Stimulated activated naive CD8-positive, alpha-beta T cell treated with anti-CD3 and anti-CD28 coated beads, Interleukin-15, amount 100 ng/mL, for 72 hours (primary cell): ENCODE results near the gene FN3KRP.

Experiments
- ATAC-seq: fragments of 150-1000 bp; cut with Tn5 transposase; 2 replicates; pipeline ENCODE4 v1.10.0; 2021; ENCODE audit warnings: mild to moderate bottlenecking, moderate library complexity
- DNase-seq, 2 donors: peaks; one replicate each; pipeline ENCODE4 v3.0.0; 2021 to 2022
- H3K27ac Mint-ChIP-seq, 2 donors: one replicate each; pipeline ENCODE4 v1.8.0; 2022; ENCODE audit warnings: mild to moderate bottlenecking in 2 of 2, mixed read lengths in 2 of 2, moderate library complexity in 2 of 2
- H3K27me3 Mint-ChIP-seq: one replicate; pipeline ENCODE4 v1.8.0; 2022; ENCODE audit warnings: mixed read lengths
- H3K4me1 Mint-ChIP-seq: one replicate; pipeline ENCODE4 v1.8.0; 2022; ENCODE audit warnings: mild to moderate bottlenecking, mixed read lengths
- H3K4me3 Mint-ChIP-seq, 2 donors: one replicate each; pipeline ENCODE4 v1.8.0; 2022; ENCODE audit warnings: mild to moderate bottlenecking in 2 of 2, mixed read lengths in 2 of 2, moderate library complexity in 1 of 2
- H3K9me3 Mint-ChIP-seq, 2 donors: one replicate each; pipeline ENCODE4 v1.8.0; 2022; ENCODE audit warnings: mixed read lengths in 2 of 2

The FN3KRP gene

GRCh38 chr17:82698065-82698973 lies 18.2 kb upstream of the FN3KRP start, which contains the start of gene RAB40B:
Gene RAB40B, minus strand, starts transcription at chr17:82698698. Its CDS starts 102 bp downstream, at chr17:82698596.
- H3K27ac Mint-ChIP-seq = peak within 1 kb of the TSS in 1 of 2 donors; percentile 59
- ATAC-seq (peak; percentile 98), DNase-seq (peak; percentile 99)
- H3K4me1 Mint-ChIP-seq = peaks cover 18% of the 10 kb centered on the region
- H3K27me3 Mint-ChIP-seq = peaks cover 12% of the 10 kb centered on the region
- peak within 1 kb of the TSS; percentile 78 to 88 for H3K4me3 Mint-ChIP-seq
- peaks cover 8 to 11% of the 10 kb centered on the region in 2 donors for H3K9me3 Mint-ChIP-seq

- peak overlapping the region in 1 of 2 donors; percentile 59 for H3K27ac Mint-ChIP-seq
Measured at GRCh38 chr17:82698974-82699442, 17.5 kb upstream of the FN3KRP start.

GRCh38 chr17:82699551-82699950 lies 17.0 kb upstream of the FN3KRP start:
- ATAC-seq (no peak), DNase-seq (no peak)
- H3K4me3 Mint-ChIP-seq = peak overlapping the region; percentile 78 to 88
- H3K27me3 Mint-ChIP-seq = peaks cover 12% of the 10 kb centered on the region
- no peak overlapping the region for H3K27ac Mint-ChIP-seq
- H3K9me3 Mint-ChIP-seq = peaks cover 4 to 6% of the 10 kb centered on the region in 2 donors
- H3K4me1 Mint-ChIP-seq = peaks cover 18% of the 10 kb centered on the region

More at GRCh38 chr17:82698974-82699442, 17.5 kb upstream of the FN3KRP start:
- H3K27me3 Mint-ChIP-seq = peaks cover 12% of the 10 kb centered on the region
- DNase-seq (no peak), ATAC-seq (no peak)
- peaks cover 18% of the 10 kb centered on the region for H3K4me1 Mint-ChIP-seq
- peaks cover 8 to 11% of the 10 kb centered on the region in 2 donors for H3K9me3 Mint-ChIP-seq
- peak overlapping the region; percentile 78 to 88 for H3K4me3 Mint-ChIP-seq

GRCh38 chr17:82702231-82702927 lies 14.1 kb upstream of the FN3KRP start:
- Mint-ChIP-seq H3K4me3 (no peak overlapping the region), H3K27ac (no peak overlapping the region), H3K4me1 (peaks cover 10% of the 10 kb centered on the region), H3K9me3 (no peaks in the 10 kb centered on the region), H3K27me3 (peaks cover 2% of the 10 kb centered on the region)
- DNase-seq = no peak
- ATAC-seq = no peak

GRCh38 chr17:82703036-82703745 lies 13.3 kb upstream of the FN3KRP start:
- no peak for DNase-seq
- Mint-ChIP-seq H3K4me3 (no peak overlapping the region), H3K27me3 (no peaks in the 10 kb centered on the region), H3K27ac (no peak overlapping the region), H3K9me3 (no peaks in the 10 kb centered on the region), H3K4me1 (peaks cover 13% of the 10 kb centered on the region)
- no peak for ATAC-seq

- Mint-ChIP-seq H3K4me3 (no peak overlapping the region), H3K4me1 (peaks cover 11% of the 10 kb centered on the region), H3K9me3 (no peaks in the 10 kb centered on the region), H3K27me3 (no peaks in the 10 kb centered on the region), H3K27ac (no peak overlapping the region)
- ATAC-seq (no peak), DNase-seq (no peak)
Measured at GRCh38 chr17:82703935-82704865, 12.3 kb upstream of the FN3KRP start.

- DNase-seq = no peak
- Mint-ChIP-seq H3K27ac (no peak overlapping the region), H3K4me1 (peaks cover 6% of the 10 kb centered on the region), H3K4me3 (no peak overlapping the region), H3K27me3 (no peaks in the 10 kb centered on the region), H3K9me3 (no peaks in the 10 kb centered on the region)
- no peak for ATAC-seq
Measured at GRCh38 chr17:82704886-82705285, 11.6 kb upstream of the FN3KRP start.

GRCh38 chr17:82705756-82706155 lies 10.8 kb upstream of the FN3KRP start:
- Mint-ChIP-seq H3K4me1 (peaks cover 6% of the 10 kb centered on the region), H3K4me3 (no peak overlapping the region)
- no peak for ATAC-seq

GRCh38 chr17:82709024-82709675 lies 7.4 kb upstream of the FN3KRP start:
- DNase-seq = no peak
- Mint-ChIP-seq H3K4me1 (peaks cover 6% of the 10 kb centered on the region), H3K27ac (no peak overlapping the region), H3K4me3 (no peak overlapping the region), H3K27me3 (no peaks in the 10 kb centered on the region), H3K9me3 (no peaks in the 10 kb centered on the region)
- ATAC-seq = peak; percentile 21

More at GRCh38 chr17:82705756-82706155, 10.8 kb upstream of the FN3KRP start:
- no peak for DNase-seq
- Mint-ChIP-seq H3K27ac (no peak overlapping the region), H3K27me3 (no peaks in the 10 kb centered on the region), H3K9me3 (no peaks in the 10 kb centered on the region)

GRCh38 chr17:82709676-82710498 lies 6.6 kb upstream of the FN3KRP start:
- ATAC-seq = peak; percentile 10
- Mint-ChIP-seq H3K4me3 (no peak overlapping the region), H3K4me1 (peaks cover 6% of the 10 kb centered on the region), H3K27me3 (no peaks in the 10 kb centered on the region), H3K27ac (no peak overlapping the region), H3K9me3 (no peaks in the 10 kb centered on the region)
- DNase-seq = no peak

- Mint-ChIP-seq H3K4me1 (peaks cover 8% of the 10 kb centered on the region), H3K4me3 (no peak overlapping the region), H3K9me3 (no peaks in the 10 kb centered on the region), H3K27me3 (no peaks in the 10 kb centered on the region), H3K27ac (no peak overlapping the region)
- ATAC-seq (no peak), DNase-seq (no peak)
Measured at GRCh38 chr17:82710499-82711232, 5.8 kb upstream of the FN3KRP start.

- Mint-ChIP-seq H3K4me1 (peaks cover 21% of the 10 kb centered on the region), H3K27ac (no peak overlapping the region), H3K9me3 (no peaks in the 10 kb centered on the region), H3K27me3 (no peaks in the 10 kb centered on the region), H3K4me3 (no peak overlapping the region)
- DNase-seq (no peak), ATAC-seq (no peak)
Measured at GRCh38 chr17:82713071-82713723, 3.3 kb upstream of the FN3KRP start.
